GM18951 (cell line): ENCODE data around the gene EYS.

Experiments used
- POLR2A ChIP-seq: IDR thresholded peaks from 4 replicates; pipeline ENCODE4 v1.6.1; 2011; ENCODE audit warnings: mild to moderate bottlenecking; ENCODE audit not compliant: insufficient read length, insufficient read depth; ENCODE audit errors: extremely low read depth
- in situ Hi-C: fragments of 300-500 bp; cut with MboI; formaldehyde crosslinking; loops from one replicate; pipeline ENCODE4 v1.12.0; 2022; ENCODE audit warnings: low sequenced_read_pairs, mixed read lengths, inconsistent platforms; ENCODE audit not compliant: unreplicated experiment

EYS gene

GRCh38 chr6:64023693-64024092, 1683.3 kb downstream of the EYS start:
- no peak for TF ChIP-seq POLR2A
- in situ Hi-C loops, result no loop called here

- in situ Hi-C loops, result no loop called here
- no peak for TF ChIP-seq POLR2A
Observed at GRCh38 chr6:64014595-64014994, 1692.4 kb downstream of the EYS start.

- TF ChIP-seq POLR2A, result no peak
- in situ Hi-C loops, result no loop called here
Observed at GRCh38 chr6:64013011-64013410, 1694.0 kb downstream of the EYS start.

- in situ Hi-C loops, result no loop called here
- no peak for TF ChIP-seq POLR2A
Observed at GRCh38 chr6:64012351-64013001, 1694.5 kb downstream of the EYS start.

- in situ Hi-C loops, result no loop called here
- TF ChIP-seq POLR2A, result no peak
Observed at GRCh38 chr6:64010666-64011065, 1696.4 kb downstream of the EYS start.

GRCh38 chr6:64010010-64010409, 1697.0 kb downstream of the EYS start:
- in situ Hi-C loops, result no loop called here
- TF ChIP-seq POLR2A, result no peak

- TF ChIP-seq POLR2A, result no peak
- in situ Hi-C loops, result no loop called here
Observed at GRCh38 chr6:64006246-64006645, 1700.8 kb downstream of the EYS start.

GRCh38 chr6:64000818-64001491, 1706.1 kb downstream of the EYS start:
- no peak for TF ChIP-seq POLR2A
- in situ Hi-C loops, result no loop called here

- no peak for TF ChIP-seq POLR2A
Observed at GRCh38 chr6:63999613-64000012, 1707.4 kb downstream of the EYS start.

GRCh38 chr6:63998991-63999390, 1708.0 kb downstream of the EYS start:
- in situ Hi-C loops, result no loop called here
- TF ChIP-seq POLR2A, result no peak

More at GRCh38 chr6:63999613-64000012, 1707.4 kb downstream of the EYS start:
- in situ Hi-C loops, result no loop called here

GRCh38 chr6:63997734-63998133, 1709.3 kb downstream of the EYS start:
- TF ChIP-seq POLR2A, result no peak
- in situ Hi-C loops, result no loop called here

- TF ChIP-seq POLR2A, result no peak
- in situ Hi-C loops, result no loop called here
Observed at GRCh38 chr6:63997221-63997620, 1709.8 kb downstream of the EYS start.

GRCh38 chr6:63985223-63985622, 1721.8 kb downstream of the EYS start:
- in situ Hi-C loops, result no loop called here
- no peak for TF ChIP-seq POLR2A

- TF ChIP-seq POLR2A, result no peak
- in situ Hi-C loops, result no loop called here
Observed at GRCh38 chr6:63975699-63976098, 1731.3 kb downstream of the EYS start.
